ENCODE measurements around the gene OLFML3. TPM values are rescaled to one million over a fixed set of nuclear protein-coding genes. Genes with fewer than 3 reads are reported as not detected.

The OLFML3 gene
- total and polyA plus RNA-seq, 2 of the 13 experiments (the other 11 are each of a cell fraction or from before 2014, with no cell fraction given), result 2.0 to 5.1 TPM

GRCh38 chr1:113948151-113948550, 31.1 kb upstream of the OLFML3 start (continued):
- TF ChIP-seq KDM3A (CRISPR knock-in tag; IDR thresholded peaks at IDR 0.05; ENCODE audit: low read depth), result peak; percentile 74; the same call in 1 of the 2 replicates
- peak; percentile 88 for TF ChIP-seq HNF4A (CRISPR knock-in tag; IDR thresholded peaks at IDR 0.05)
- TF ChIP-seq ZNF574 (CRISPR knock-in tag; IDR thresholded peaks at IDR 0.05), result peak; percentile 72
- peak; percentile 40; the same call in 1 of the 2 replicates for TF ChIP-seq CBX5 (CRISPR knock-in tag; IDR thresholded peaks at IDR 0.05; ENCODE audit: borderline replicate concordance)
- TF ChIP-seq ZNF788 (CRISPR knock-in tag; IDR thresholded peaks at IDR 0.05; ENCODE audit: borderline replicate concordance), result peak; percentile 49; the same call in 1 of the 2 replicates
- peak; percentile 76; the same call in 1 of the 2 replicates for TF ChIP-seq THRA (CRISPR knock-in tag; IDR thresholded peaks at IDR 0.05; ENCODE audit: borderline replicate concordance)
- TF ChIP-seq ZNF710 (CRISPR knock-in tag; IDR thresholded peaks at IDR 0.05; ENCODE audit: borderline replicate concordance), result peak; percentile 80; the same call in 1 of the 2 replicates

All from HepG2 (cell line).